Mucosa of descending colon (tissue), 3 donors: Measurements from ENCODE around the gene MRPL37. TPM values are rescaled to one million over a fixed set of nuclear protein-coding genes. Genes with fewer than 3 reads are reported as not detected.

Experiments used
- ATAC-seq: fragments of 200-7000 bp; cut with Tn5 transposase; one replicate; pipeline ENCODE4 v1.9.1; 2020; ENCODE audit warnings: mild to moderate bottlenecking, moderate library complexity
- DNase-seq, 3 donors: peaks; one replicate each; pipeline ENCODE4 v3.0.0-alpha.2; 2020
- H3K36me3 ChIP-seq: fragments of 200-600 bp; one replicate; pipeline ENCODE4 v1.8.0; 2021; ENCODE audit warnings: low read depth, mild to moderate bottlenecking
- H3K4me1 ChIP-seq: fragments of 200-600 bp; one replicate; pipeline ENCODE4 v1.8.0; 2021; ENCODE audit warnings: low read depth, mild to moderate bottlenecking
- H3K4me3 ChIP-seq: fragments of 200-600 bp; one replicate; pipeline ENCODE4 v1.8.0; 2021; ENCODE audit warnings: mild to moderate bottlenecking
- H3K9me3 ChIP-seq: fragments of 200-600 bp; one replicate; pipeline ENCODE4 v1.8.0; 2021; ENCODE audit warnings: mild to moderate bottlenecking
- intact Hi-C, 2 donors: fragments of 100-400 bp; cut with DNase I in 1 of 2; cut with micrococcal nuclease in 1 of 2; formaldehyde crosslinking; loops; one replicate each; pipeline versions ENCODE4 v1.11.0 to v1.11.1; 2022; cut with DNase I, micrococcal nuclease
- total RNA-seq, 3 donors: library from RNA; stranded (reverse); fragmentation: NEBNext Ultra II Directional in 2 of 3; extraction: Animal tissue kit (Norgen Biotek cat#: 25700) in 2 of 3; gene quantifications; one replicate each; pipeline versions ENCODE4 v1.2.1 to v1.2.4, GENCODE V29; 2021 to 2023
- TF ChIP-seq, protein P1 (sequence below): fragments of 200-600 bp; IDR thresholded peaks from one replicate; pipeline ENCODE4 v1.8.0; 2022; ENCODE audit warnings: antibody characterized with exemption, mild to moderate bottlenecking
- donor health status: DM: no; HTN: no; CAD: no; lungs with moderate emphysema.
- donor health status: DM: no; HTN: no; CAD: no.
- donor health status: DM: no; HTN: yes; CAD: no.

Gene MRPL37
- total RNA-seq, 3 donors from 2014 or later = 46.5 to 84.7 (median 58.8) TPM

DNA sequence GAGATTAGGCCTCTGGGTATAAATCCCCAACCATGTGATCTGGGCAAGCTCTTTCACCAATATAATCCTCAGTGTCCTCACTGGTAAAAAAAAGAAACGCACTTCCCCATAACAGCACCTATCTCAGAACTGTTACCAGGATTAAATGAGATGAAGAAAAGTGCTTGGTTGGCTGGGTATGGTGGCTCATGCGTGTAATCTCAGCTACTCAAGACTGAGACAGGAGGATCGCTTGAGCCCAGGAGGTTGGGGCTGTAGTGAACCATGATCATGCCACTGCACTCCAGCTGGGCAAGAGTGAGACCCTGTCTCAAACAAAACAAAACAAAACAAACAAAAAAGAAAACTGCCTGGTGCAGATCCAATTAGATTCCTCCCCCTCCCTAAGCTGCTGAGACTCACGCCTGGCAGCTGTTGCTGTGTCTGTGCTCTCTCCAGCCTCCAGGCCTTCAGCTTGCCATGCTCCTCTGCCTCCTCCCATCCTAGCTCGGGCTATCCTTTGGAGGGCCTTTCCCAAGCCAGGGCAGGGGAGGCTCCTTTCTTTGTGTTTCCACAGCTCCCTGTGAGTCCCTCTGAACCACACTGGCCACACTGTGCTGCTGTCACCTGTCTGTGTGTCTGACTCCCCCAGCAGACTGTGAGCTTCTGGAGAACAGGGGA, 19.1 kb upstream of the MRPL37 start:
- DNase-seq (no peak), ATAC-seq (no peak)
- TF ChIP-seq, protein P1, sequence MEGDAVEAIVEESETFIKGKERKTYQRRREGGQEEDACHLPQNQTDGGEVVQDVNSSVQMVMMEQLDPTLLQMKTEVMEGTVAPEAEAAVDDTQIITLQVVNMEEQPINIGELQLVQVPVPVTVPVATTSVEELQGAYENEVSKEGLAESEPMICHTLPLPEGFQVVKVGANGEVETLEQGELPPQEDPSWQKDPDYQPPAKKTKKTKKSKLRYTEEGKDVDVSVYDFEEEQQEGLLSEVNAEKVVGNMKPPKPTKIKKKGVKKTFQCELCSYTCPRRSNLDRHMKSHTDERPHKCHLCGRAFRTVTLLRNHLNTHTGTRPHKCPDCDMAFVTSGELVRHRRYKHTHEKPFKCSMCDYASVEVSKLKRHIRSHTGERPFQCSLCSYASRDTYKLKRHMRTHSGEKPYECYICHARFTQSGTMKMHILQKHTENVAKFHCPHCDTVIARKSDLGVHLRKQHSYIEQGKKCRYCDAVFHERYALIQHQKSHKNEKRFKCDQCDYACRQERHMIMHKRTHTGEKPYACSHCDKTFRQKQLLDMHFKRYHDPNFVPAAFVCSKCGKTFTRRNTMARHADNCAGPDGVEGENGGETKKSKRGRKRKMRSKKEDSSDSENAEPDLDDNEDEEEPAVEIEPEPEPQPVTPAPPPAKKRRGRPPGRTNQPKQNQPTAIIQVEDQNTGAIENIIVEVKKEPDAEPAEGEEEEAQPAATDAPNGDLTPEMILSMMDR = no peak
- no peaks in the 10 kb centered on the region for H3K36me3 ChIP-seq
- no peaks in the 10 kb centered on the region for H3K4me1 ChIP-seq
- no peaks in the 10 kb centered on the region for H3K9me3 ChIP-seq
- intact Hi-C loops = no loop called here
- H3K4me3 ChIP-seq = no peak overlapping the region

DNA sequence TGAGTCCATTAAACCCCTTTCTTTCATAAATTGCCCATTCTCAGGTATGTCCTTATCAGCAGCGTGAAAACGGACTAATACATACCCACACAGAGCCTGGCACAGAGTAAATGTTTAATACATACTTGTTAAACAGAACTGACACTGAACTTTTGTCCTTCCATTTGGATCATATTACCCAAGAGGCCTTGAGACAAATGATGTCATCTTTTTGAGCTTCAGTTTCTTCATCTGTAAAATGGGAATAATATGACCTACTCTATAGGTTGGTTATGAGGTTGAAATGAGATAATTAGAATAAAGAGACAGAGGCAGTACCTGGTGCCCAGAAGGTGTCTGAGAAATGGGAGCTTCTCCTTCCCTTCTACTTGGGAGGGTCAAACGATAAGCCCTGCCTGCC, 13.9 kb upstream of the MRPL37 start:
- no peak for DNase-seq
- ATAC-seq = no peak
- no peaks in the 10 kb centered on the region for H3K4me1 ChIP-seq
- intact Hi-C loops = no loop called here
- no peak overlapping the region for H3K4me3 ChIP-seq
- no peaks in the 10 kb centered on the region for H3K9me3 ChIP-seq
- TF ChIP-seq, protein P1 = no peak
- no peaks in the 10 kb centered on the region for H3K36me3 ChIP-seq

DNA sequence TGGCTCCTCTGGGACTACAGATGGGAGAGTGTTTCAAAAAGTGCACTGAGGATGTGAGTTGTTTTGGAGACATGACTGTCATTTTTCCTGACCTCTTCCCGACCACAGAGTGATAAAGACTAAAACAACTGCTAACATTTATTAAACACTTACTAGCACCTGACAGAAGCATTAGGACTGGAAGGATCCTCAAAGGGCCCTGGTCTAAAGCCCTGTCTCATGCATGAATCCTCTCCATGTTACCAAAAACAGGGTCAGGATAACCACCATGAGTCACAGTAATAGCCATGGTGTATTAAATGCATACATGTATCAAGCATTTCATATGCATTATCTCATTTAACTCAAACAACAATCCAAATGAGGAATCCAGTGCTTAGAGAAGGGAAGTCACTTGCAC, 11.7 kb upstream of the MRPL37 start:
- intact Hi-C loops = no loop called here
- no peaks in the 10 kb centered on the region for H3K36me3 ChIP-seq

GRCh38 chr1:54190526-54190925, 9.4 kb upstream of the MRPL37 start:
- intact Hi-C loops = no loop called here
- ATAC-seq = no peak
- TF ChIP-seq, protein P1 = no peak
- no peak for DNase-seq
- Histone ChIP-seq H3K36me3 (no peaks in the 10 kb centered on the region), H3K9me3 (no peaks in the 10 kb centered on the region), H3K4me3 (no peak overlapping the region), H3K4me1 (no peaks in the 10 kb centered on the region)

More for the DNA sequence above, 11.7 kb upstream of the MRPL37 start:
- TF ChIP-seq, protein P1 = no peak
- no peak overlapping the region for H3K4me3 ChIP-seq
- H3K9me3 ChIP-seq = no peaks in the 10 kb centered on the region
- DNase-seq (no peak), ATAC-seq (no peak)
- no peaks in the 10 kb centered on the region for H3K4me1 ChIP-seq

DNA sequence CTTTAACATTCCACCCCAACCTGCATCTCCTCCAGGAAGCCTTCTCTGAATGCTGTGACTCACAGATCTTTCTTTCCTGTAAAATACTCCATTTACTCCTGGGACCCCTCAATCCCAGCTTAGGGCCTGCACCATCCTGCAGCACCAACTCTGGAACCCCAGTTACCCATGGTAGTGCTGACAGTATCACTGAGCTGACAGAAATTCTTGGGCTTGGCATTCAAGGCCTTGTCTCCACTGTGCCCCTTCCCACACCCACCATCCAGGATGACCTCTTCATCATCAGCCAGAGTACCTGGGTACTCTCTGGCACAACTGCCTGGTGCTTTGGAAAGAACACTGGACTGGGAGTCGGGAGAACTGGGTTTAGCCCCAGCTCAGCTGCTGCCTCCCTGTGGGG, 8.4 kb upstream of the MRPL37 start:
- intact Hi-C loops = no loop called here
- Histone ChIP-seq H3K9me3 (no peaks in the 10 kb centered on the region), H3K4me1 (no peaks in the 10 kb centered on the region), H3K4me3 (no peak overlapping the region), H3K36me3 (no peaks in the 10 kb centered on the region)
- no peak for ATAC-seq
- TF ChIP-seq, protein P1 = no peak
- DNase-seq = no peak

GRCh38 chr1:54193453-54193852, 6.5 kb upstream of the MRPL37 start:
- Histone ChIP-seq H3K4me1 (no peaks in the 10 kb centered on the region), H3K36me3 (no peaks in the 10 kb centered on the region), H3K4me3 (no peak overlapping the region), H3K9me3 (no peaks in the 10 kb centered on the region)
- DNase-seq = no peak
- intact Hi-C loops = no loop called here
- TF ChIP-seq, protein P1 = no peak
- ATAC-seq = no peak
